ENCODE results near the gene STAT2.
"Not testable (repeated sequence)": the region's sequence is repeated elsewhere in the genome, so short reads cannot be mapped to it uniquely, and the experiment has no call there.

STAT2 gene

DNA sequence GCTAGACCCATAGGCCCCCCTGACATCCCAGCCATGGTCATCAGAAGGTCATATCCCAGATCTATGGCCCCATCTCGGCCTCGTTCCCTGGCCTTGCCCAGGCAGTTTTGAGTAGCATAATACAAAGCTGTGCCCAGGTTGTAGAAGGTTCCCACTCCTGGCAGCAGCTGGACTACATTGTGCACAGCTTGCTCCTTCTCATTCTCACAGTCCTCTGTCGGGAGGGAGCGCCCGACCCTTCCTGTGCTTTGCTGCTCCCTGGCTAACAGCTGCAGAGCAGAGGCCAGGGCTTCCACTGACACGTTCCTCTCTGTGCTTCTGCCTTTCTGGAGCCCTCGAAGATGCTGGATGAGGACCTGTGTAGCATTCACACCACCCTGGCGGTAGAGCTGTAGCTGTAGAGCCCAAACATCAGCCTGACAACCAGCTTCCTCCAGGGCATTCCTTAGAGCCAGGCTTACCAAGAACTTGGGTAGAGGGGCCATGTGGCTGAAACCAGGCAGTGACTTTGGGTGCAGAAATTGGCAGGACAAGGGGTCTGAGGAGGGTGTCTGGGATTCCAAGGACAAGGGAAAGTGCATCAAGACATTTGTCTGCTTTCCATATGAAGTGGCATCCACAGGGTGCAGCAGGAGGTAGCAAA is 1.7 kb upstream of the STAT2 start:
- no peak for DNase-seq

- DNase-seq, result peak; percentile 20 to 87
These were observed 923 bp downstream of the STAT2 start for GRCh38 chr12:56358836-56359532.

DNA sequence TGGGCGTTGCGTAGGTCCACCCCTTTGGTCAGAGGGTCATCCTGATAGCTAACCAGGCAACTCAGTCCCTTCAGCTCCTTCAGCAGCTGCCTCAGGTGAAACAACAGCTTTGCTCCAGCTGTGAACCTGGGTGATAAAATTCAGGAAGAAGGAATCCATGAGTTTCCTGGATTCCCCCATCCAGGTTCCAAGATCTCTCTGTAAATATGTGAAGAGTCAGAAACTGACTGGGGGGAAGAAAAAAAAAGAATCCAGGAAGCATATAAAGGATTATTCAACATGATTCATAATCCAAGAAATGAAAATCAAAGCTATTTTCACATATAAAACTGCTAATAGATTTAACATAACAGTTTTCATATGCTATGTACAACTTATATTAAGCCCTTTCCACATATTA is 8.6 kb downstream of the STAT2 start:
- DNase-seq, result no peak

DNA sequence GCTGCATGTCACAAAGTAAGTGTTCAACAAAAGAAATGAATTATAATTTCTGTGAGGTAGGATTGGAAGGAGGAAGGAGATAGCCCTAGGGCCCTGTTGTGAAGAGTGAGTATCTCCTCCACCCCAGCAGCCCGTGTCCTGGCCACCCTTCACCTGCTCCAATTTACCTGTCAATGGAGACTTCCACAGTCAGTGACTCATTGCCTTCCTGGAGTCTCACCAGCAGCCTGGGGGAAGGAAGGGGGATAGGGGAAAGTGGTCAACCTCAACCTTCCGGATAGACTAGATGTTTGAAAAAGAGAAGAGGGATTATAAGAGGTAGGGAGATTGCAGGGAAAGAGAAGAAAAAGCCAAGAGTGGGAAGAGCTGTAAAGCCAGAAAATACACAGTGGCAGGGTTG is 9.2 kb downstream of the STAT2 start:
- no peak for DNase-seq

DNA sequence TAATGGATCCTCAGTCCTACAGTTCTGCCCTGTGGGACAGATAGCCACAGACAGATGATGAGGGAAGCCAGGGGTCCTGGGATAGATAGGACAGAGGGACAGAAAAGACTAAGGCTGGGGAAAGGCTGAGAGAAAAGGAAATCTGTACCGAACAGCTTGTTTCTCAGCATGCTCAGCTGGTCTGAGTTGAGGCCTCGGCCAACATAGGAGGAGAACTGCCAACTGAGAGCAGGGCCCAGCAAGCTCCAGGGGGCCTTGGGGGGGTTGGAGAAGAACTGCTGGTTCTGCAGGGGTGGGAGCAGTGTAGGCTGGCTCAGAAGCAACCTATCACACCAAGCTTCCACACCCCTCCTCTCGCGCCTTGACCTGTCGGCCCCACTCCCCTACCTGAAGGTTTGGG is 11.1 kb downstream of the STAT2 start:
- DNase-seq, result no peak

- not testable (repeated sequence) for DNase-seq
These were observed 12.7 kb downstream of the STAT2 start for GRCh38 chr12:56347255-56347654.

GRCh38 chr12:56346675-56347074 is 13.2 kb downstream of the STAT2 start:
- no peak for DNase-seq

GRCh38 chr12:56342290-56342689 is 17.6 kb downstream of the STAT2 start:
- DNase-seq, result not testable (repeated sequence)

DNA sequence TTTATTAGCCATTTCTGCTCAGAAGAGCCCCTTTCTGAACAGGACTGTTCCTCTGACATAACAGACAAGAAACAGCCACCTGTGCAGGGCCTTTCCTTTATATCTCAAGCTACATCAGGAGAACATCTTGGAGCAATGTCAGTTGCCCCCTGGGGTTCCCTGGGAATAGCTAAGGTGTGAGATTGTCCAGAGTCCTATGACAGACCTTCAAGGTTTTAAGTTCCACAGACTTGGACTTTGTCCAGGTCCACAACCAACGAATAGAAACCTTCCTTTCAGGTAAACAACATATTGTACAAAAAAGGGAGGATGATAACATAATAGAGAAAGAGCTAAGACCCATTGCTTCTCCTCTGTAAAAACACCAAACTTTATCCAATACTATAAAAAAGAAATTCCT is 18.3 kb downstream of the STAT2 start:
- DNase-seq, result no peak

- no peak for DNase-seq
These were observed 20.8 kb downstream of the STAT2 start for GRCh38 chr12:56339158-56339422.

- DNase-seq, result no peak
These were observed 21.4 kb downstream of the STAT2 start, which contains the start of gene IL23A for GRCh38 chr12:56338308-56339157. TSS of gene IL23A (plus strand) at chr12:56338884. CDS start at chr12:56339045, 161 bp downstream.

GRCh38 chr12:56337753-56338251 is 22.1 kb downstream of the STAT2 start:
- no peak for DNase-seq

DNA sequence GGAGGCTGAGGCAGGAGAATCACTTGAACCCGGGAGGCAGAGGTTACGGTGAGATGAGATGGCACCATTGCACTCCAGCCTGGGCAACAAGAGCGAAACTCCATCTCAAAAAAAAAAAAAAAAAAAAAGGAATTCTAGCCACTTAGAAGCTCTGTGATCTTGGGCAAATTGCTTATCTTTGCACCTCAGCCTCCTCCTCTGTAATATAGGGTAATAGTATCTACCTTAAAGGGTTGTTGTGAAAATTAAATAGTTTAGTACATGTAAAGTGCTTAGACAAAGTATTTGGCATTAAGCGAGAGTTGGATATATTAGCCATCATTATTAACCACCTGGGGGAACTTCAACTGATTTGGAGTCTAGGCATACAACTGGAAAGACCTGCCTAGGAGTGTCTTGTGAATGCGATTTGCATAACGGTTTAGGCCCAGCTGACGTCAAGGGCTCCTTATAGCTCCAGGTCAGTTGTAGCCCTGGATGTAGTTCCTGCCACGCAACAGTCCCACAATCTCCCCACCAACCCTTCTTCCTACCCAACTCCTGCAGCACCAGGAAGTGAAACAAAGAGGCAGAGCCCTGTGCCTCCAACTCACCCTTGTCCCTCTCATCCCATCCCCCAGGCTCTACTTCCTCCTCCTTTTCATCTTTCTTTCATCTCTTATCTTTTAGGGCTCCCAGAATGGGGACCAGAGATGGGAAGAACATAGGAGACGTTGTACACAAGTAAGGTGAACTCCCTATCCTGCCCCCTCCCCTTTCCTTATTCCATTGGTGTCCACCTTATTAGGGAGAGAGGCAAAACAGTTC is 23.3 kb downstream of the STAT2 start:
- DNase-seq, result peak in 1 of 2 donors; percentile 9

DNA sequence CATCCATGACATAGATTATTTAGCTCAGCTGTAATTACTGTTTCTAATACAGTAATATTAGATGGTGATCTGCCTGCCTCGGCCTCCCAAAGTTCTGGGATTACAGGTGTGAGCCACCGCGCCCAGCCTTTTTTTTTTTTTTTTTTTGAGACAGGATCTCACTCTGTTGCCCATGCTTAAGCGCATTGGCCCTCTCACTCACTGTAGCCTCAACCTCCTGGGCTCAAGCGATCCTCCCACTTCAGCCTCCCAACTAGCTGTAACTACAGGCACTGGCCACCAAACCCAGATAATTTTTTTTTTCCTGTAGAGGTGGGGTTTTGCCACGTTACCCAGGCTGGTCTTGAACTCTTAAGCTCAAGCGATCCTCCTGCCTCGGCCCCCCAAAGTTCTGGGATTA is 24.4 kb downstream of the STAT2 start:
- DNase-seq, result not testable (repeated sequence)

DNA sequence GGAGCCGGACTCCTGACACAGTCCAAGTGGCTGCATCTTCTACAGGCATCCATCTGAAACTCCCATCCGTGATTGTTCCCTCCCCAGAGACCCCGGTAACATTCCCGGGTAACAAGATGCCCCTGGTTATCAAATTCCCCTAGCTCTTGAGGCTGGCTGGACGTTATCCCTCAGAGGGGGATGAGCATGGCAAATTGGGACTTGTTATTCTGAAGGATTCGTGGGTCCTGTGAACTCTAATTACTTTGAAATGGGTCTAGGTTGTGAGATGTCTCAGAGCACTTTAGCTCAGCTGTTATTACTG is 25.5 kb downstream of the STAT2 start:
- no peak for DNase-seq

GRCh38 chr12:56333679-56334489 is 26.0 kb downstream of the STAT2 start, which contains the start of gene PAN2:
TSS of gene PAN2 (minus strand) at chr12:56334000. CDS start at chr12:56333094, 906 bp downstream.
- DNase-seq, result peak; percentile 89 to 95

DNA sequence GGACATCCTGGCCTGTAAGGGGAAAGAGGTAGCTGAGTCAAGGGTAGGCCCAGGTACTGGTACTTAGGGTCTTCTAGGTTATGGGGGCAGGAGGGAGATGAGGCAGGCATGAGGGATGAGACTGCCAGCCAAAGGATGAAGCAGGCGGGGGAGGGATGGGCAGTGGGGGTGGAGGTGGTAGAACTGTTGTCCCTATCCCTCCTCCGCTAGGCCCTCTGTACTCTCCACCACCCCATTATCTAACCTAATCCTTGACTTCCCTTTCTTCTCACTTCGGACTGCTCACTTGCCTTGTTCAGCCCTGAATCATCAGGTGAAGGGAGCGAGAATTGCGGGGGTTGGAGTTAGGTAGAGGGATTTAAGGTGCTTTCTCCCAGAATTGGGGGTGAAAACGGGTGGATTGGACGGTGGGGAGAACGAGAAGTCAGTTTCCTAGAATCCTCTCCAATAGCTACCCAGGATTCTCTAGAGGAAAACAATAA is 26.7 kb downstream of the STAT2 start:
- no peak for DNase-seq

DNA sequence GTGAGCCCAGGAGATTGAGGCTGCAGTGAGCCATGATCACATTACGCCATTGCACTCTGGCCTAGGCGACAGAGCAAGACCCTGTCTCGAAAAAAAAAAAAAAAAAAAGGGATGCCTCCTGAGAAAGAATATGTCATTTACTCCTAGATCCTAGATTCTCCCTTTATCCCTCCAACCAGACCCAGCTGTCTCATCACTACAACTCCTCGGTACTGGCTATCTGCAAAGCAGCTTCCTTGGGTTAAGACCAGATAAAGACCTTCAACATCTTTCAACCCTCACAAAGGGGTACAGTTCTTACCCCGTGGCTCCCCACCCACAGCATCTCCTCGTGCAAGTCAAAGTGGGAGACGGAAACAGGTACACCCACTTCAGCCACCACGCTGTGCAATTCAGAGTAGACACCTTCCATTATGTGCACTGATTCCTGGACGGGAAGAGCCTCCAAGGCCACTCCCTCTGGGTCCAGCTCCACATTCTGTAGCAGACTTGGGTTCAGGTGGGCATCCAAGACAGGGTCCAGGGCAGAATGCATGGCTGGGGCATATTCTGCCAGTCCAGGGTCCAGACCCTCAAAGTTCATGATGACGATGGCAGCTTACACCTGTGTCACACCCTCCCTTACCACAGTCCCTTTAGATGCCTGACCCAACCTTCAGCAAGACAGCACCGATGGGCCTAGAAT is 27.3 kb downstream of the STAT2 start:
- DNase-seq, result no peak

DNA sequence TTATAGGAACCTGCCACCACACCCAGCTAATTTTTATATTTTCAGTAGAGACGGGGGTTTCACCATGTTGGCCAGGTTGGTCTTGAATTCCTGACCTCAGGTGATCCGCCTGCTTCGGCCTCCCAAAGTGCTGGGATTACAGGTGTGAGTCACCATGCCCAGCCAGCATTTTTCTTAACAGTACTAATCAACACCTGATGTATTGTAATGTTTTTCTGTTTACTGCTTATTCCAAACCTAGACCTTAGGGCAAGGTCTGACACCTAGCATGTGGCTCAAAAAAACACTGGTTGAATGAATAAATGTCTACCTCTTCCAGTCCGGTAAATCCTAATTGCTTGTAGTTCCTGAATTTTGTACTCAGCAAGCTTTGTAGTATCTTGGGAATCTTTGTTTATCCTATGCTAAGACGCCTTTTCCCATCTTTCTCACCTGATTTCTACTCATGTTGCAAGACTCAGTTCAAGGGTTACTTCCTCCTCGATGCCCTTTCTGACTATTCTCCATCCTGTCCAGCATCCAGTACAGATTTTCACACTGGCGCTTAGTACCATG is 28.9 kb downstream of the STAT2 start:
- no peak for DNase-seq

GRCh38 chr12:56326533-56326932 is 33.4 kb downstream of the STAT2 start:
- no peak for DNase-seq

- no peak for DNase-seq
These were observed 33.8 kb downstream of the STAT2 start for GRCh38 chr12:56326126-56326525.
